Measurements from ENCODE around the gene CNTNAP1. TPM values are rescaled to one million over a fixed set of nuclear protein-coding genes. Genes with fewer than 3 reads are reported as not detected.
A peak's percentile ranks its signal among the peaks of the same experiment; 100 is the strongest.

Gene CNTNAP1
- total RNA-seq, 1 experiment from 2014 or later = 4.6 TPM

- no peaks in the 10 kb centered on the region for H3K9me2 ChIP-seq (replicated peaks; ENCODE audit: low read length)
- no peaks in the 10 kb centered on the region for H3K36me3 ChIP-seq (ENCODE audit: low read depth, low read length)
- peaks cover 6% of the 10 kb centered on the region for H3F3A ChIP-seq (ENCODE audit: low read length, unreplicated experiment)
- H3K4me1 ChIP-seq (ENCODE audit: insufficient read depth, low read length) = peaks cover 22% of the 10 kb centered on the region
- intact Hi-C loops (cut with micrococcal nuclease) = no loop called here
- BruUV-seq (replicated peaks) = no TSS peak
- peaks cover 26% of the 10 kb centered on the region for H3K79me2 ChIP-seq (ENCODE audit: low read length)
- ATAC-seq = no peak
- H3K9ac ChIP-seq (ENCODE audit: low read length) = no peak overlapping the region
- H3K4me2 ChIP-seq (ENCODE audit: low read length) = peak overlapping the region; percentile 99
- no peaks in the 10 kb centered on the region for H3K9me3 ChIP-seq (ENCODE audit: low read length)
- ChIA-PET CTCF (interaction anchor here (1.4 kb wide), 1 partner anchor 65 kb away, joined by 4 read pairs; the partner anchor contains the start of genes RETREG3 and TUBG1), POLR2A (ENCODE audit: unreplicated experiment) (interaction anchor here (0.5 kb wide), 2 partner anchors 17 to 424 kb away, joined by 3 to 10 read pairs; no protein-coding TSS in a partner anchor)
- 0 out of 2 replicates have a peak, but pooled peaks cover 4% of the 10 kb centered on the region for H4K20me1 ChIP-seq (ENCODE audit: low read length)
- TF ChIP-seq EZH2 (IDR thresholded peaks at IDR 0.05; ENCODE audit: low read length, unreplicated experiment) (no peak), EZH2phosphoT487 (IDR thresholded peaks at IDR 0.05; ENCODE audit: borderline replicate concordance, low read length) (no peak)
- TF ChIP-seq, protein P1, sequence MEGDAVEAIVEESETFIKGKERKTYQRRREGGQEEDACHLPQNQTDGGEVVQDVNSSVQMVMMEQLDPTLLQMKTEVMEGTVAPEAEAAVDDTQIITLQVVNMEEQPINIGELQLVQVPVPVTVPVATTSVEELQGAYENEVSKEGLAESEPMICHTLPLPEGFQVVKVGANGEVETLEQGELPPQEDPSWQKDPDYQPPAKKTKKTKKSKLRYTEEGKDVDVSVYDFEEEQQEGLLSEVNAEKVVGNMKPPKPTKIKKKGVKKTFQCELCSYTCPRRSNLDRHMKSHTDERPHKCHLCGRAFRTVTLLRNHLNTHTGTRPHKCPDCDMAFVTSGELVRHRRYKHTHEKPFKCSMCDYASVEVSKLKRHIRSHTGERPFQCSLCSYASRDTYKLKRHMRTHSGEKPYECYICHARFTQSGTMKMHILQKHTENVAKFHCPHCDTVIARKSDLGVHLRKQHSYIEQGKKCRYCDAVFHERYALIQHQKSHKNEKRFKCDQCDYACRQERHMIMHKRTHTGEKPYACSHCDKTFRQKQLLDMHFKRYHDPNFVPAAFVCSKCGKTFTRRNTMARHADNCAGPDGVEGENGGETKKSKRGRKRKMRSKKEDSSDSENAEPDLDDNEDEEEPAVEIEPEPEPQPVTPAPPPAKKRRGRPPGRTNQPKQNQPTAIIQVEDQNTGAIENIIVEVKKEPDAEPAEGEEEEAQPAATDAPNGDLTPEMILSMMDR (conservative IDR thresholded peaks at IDR 0.05; ENCODE audit: low read depth, low read length) = peak; percentile 50; the same call in 1 of the 2 replicates
- no peaks in the 10 kb centered on the region for H3K27me3 ChIP-seq (ENCODE audit: low read length)
- H2AFZ ChIP-seq (ENCODE audit: low read length) = no peak overlapping the region
- H3K4me3 ChIP-seq (ENCODE audit: low read length) = peak overlapping the region; percentile 97
- no peak for DNase-seq
- H3K27ac ChIP-seq (ENCODE audit: low read length) = no peak overlapping the region
These were observed 8.2 kb upstream of the CNTNAP1 start for GRCh38 chr17:42673885-42674754.

GRCh38 chr17:42674755-42675347, 7.5 kb upstream of the CNTNAP1 start:
- TF ChIP-seq, protein P1 (conservative IDR thresholded peaks at IDR 0.05; ENCODE audit: low read depth, low read length) = no peak
- no peak for TF ChIP-seq EZH2phosphoT487 (IDR thresholded peaks at IDR 0.05; ENCODE audit: borderline replicate concordance, low read length)
- TF ChIP-seq EZH2 (IDR thresholded peaks at IDR 0.05; ENCODE audit: low read length, unreplicated experiment) = no peak
- H3K27me3 ChIP-seq (ENCODE audit: low read length) = no peaks in the 10 kb centered on the region
- H3K27ac ChIP-seq (ENCODE audit: low read length) = no peak overlapping the region
- H3K4me2 ChIP-seq (ENCODE audit: low read length) = peak overlapping the region; percentile 99
- no peaks in the 10 kb centered on the region for H3K9me3 ChIP-seq (ENCODE audit: low read length)
- no peaks in the 10 kb centered on the region for H3K36me3 ChIP-seq (ENCODE audit: low read depth, low read length)
- CTCF ChIA-PET = interaction anchor here (1.4 kb wide), 1 partner anchor 66 kb away, joined by 4 read pairs; the partner anchor contains the start of genes RETREG3 and TUBG1
- H3F3A ChIP-seq (ENCODE audit: low read length, unreplicated experiment) = peaks cover 6% of the 10 kb centered on the region
- POLR2A ChIA-PET (ENCODE audit: unreplicated experiment) = interaction anchor here (0.5 kb wide), 1 partner anchor 17 kb away, joined by 10 read pairs; no protein-coding TSS in a partner anchor
- H3K9ac ChIP-seq (ENCODE audit: low read length) = peak overlapping the region; percentile 70; the same call in 1 of the 2 replicates
- H3K4me3 ChIP-seq (ENCODE audit: low read length) = peak overlapping the region; percentile 97
- ATAC-seq (no peak), DNase-seq (no peak)
- 0 out of 2 replicates have a peak, but pooled peaks cover 4% of the 10 kb centered on the region for H4K20me1 ChIP-seq (ENCODE audit: low read length)
- BruUV-seq (replicated peaks) = no TSS peak
- intact Hi-C loops (cut with micrococcal nuclease) = loop anchor here (5.0 kb wide), 1 partner anchor 68 kb away; the partner anchor contains the start of genes RETREG3 and TUBG1
- H2AFZ ChIP-seq (ENCODE audit: low read length) = no peak overlapping the region
- H3K4me1 ChIP-seq (ENCODE audit: insufficient read depth, low read length) = peaks cover 28% of the 10 kb centered on the region
- no peaks in the 10 kb centered on the region for H3K9me2 ChIP-seq (replicated peaks; ENCODE audit: low read length)
- peaks cover 26% of the 10 kb centered on the region for H3K79me2 ChIP-seq (ENCODE audit: low read length)

All from PC-3 (cell line).